ENCODE measurements around the gene MAN2A1.

DNA sequence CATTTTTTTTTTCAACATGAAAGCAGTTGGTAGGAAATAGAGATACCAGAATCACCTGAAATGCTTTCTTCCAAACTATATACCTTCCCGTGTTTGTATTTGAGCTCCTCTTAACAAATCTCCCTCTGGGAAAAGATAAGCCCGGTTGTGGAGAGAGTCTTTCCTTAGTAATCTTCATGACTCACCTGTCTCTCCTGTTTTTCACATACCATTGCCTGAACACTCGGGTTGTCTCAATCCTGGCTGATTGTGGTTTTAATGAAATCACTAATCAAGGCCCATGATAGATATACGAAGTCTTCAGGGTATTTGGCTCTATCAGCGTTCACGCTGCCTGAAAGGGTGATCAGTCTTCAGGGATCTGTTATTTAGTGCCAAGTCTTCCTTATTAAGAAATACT lies 136.7 kb downstream of the MAN2A1 start:
- TF ChIP-seq CTCF (IDR thresholded peaks at IDR 0.05) (no peak), POLR2A (IDR thresholded peaks at IDR 0.05) (no peak)

All from right lobe of liver (tissue), 4 donors.